Left forelimb (tissue), 1 donor: Measurements from ENCODE around the gene PIGZ.

Experiments
- DNase-seq: peaks from one replicate; pipeline ENCODE4 v3.0.0-alpha.2; 2018; ENCODE audit warnings: low spot score

The PIGZ gene

GRCh38 chr3:196915375-196915774, 53.3 kb downstream of the PIGZ start:
- DNase-seq: no peak

GRCh38 chr3:196914866-196915265, 53.8 kb downstream of the PIGZ start:
- DNase-seq: no peak

DNA sequence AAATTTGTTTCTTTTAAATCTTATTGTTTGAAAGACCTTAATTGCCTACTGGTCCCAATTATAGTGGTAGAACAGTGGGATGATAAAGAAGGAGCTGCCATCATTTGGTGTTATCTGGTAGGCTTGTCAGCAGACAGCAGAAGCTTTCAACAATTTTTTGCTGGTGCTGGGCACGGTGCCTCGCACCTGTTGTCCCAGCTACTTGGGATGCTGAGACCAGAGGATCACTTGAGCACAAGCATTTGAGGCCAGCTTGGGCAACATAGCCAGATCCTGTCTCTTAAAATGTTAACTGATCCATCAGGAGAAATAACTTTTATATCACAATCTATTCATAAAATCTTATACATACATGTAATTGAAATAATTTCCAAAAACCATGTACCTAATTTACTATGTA, 64.9 kb downstream of the PIGZ start:
- no peak for DNase-seq

DNA sequence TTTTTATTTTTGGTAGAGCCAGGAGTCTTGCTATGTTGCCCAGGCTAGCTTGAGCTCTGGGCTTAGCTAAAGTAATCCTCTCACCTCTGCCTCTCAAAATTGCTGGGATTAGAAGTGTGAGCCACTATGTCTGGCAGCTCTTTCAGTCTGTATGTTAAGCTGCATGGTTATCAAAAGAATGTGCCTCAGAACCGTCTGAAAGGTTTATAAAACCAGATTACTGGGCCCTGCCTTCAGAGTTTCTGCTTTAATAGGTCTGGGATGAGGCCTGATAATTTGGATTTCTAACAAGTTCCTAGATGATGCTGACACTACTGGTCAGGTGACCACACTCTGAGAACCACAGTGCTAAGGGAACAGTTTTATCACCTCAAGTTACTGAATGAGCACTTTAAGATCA, 66.3 kb downstream of the PIGZ start:
- no peak for DNase-seq

- DNase-seq: no peak
Observed at GRCh38 chr3:196901768-196902167, 66.9 kb downstream of the PIGZ start.
